HG03159 (cell line): ENCODE data around the gene GOLGA2.
"Not testable (repeated sequence)": the region's sequence is repeated elsewhere in the genome, so short reads cannot be mapped to it uniquely, and the experiment has no call there.

Experiments used
- ATAC-seq: cut with Tn5 transposase; IDR thresholded peaks from one replicate; pipeline ENCODE4 v1.9.1; 2021; ENCODE audit warnings: mild to moderate bottlenecking, moderate library complexity; ENCODE audit not compliant: unreplicated experiment

GOLGA2 gene

DNA sequence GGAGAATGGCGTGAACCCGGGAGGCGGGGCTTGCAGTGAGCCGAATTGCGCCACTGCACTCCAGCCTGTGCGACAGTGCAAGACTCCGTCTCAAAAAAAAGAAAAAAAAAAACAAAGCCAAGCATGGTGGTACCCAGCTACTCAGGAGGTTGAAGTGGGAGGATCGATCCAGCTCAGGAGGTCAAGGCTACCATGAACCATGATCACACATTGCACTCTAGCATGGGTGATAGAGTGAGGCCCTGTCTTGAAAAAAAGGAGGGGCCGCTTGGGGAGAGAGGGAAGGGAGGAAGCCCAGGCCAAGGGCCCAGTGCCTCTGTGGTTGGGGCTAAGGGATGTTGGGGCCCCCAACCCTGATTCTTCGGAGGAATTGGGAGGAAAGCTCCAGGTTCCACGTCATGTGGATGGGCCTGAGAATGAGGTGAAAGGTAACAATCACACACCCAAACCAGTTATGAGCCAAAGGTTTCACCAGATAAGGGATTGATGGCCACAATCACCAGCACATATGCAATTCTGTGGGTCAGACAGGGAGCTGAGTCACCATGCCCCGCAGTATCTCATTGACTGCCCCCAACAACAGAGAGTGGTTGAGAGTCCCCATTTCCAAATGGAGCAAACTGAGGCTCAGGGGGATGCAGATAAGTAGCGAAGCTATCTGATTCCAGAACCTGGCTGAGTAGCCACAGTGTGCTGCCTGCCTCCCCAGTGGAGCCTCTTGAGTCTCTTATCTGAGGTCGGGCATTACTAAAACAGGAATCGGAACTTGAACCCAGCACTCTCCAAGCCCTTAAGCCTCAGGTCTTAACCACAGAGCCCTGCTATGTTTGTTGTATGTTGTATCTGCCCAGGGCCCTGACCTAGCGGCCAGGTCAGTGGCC lies 20.8 kb upstream of the GOLGA2 start:
- ATAC-seq = no peak

DNA sequence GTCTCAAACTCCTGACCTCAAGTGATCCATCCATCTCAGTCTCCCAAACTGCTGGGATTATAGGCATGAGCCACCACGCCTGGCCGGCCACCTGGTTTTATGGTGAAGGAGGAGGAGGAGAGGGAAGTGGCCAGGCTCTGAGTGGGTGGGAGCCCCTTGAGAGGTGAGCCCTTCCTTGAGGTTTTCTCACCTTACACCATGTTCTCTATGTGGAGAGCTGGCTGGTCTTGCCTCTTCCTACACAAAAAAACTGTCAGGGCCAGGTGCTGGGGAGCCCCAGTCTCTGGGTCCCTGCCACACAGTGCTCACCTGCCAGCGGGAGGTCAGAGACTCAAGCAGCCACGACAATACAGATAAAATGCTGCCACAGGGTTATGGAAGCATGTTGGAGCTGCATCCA lies 18.3 kb upstream of the GOLGA2 start:
- no peak for ATAC-seq

DNA sequence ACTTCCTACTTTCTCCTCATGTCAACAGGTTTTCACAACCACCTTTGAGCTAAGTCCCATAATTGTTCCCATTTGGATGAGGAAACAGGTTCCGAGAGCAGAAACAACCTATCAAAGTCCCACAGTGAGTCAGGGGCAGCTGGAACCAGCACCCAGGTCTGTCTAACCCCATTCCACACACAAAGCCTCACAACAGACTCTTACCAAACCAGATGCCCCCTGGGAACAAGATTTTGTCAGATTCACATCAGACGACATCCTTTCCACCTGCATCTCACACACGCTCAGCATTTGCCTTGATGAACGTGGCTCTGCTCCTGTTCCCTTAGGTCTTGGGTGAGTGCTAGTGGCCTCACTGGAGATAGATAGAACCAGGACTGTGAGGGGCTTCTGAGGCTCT lies 17.3 kb upstream of the GOLGA2 start:
- no peak for ATAC-seq

DNA sequence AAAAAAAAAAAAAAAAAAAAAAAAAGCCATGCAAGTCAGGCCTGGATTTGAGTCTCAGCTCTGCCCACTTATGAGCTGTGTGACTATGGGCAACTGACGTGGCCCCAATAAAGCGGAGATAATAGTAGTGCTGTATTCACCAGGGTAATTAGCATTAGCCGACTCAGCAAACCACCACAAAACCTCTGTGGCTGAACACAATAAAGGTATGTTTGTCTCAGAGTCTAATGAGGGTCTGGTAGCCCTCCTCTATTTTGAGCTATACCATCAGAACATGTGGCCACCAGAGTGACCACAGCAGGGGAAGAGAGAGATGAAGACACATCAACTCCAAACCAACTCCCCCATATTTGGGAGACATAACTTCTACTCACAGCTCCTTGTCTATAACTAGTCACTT lies 16.2 kb upstream of the GOLGA2 start:
- ATAC-seq = no peak

DNA sequence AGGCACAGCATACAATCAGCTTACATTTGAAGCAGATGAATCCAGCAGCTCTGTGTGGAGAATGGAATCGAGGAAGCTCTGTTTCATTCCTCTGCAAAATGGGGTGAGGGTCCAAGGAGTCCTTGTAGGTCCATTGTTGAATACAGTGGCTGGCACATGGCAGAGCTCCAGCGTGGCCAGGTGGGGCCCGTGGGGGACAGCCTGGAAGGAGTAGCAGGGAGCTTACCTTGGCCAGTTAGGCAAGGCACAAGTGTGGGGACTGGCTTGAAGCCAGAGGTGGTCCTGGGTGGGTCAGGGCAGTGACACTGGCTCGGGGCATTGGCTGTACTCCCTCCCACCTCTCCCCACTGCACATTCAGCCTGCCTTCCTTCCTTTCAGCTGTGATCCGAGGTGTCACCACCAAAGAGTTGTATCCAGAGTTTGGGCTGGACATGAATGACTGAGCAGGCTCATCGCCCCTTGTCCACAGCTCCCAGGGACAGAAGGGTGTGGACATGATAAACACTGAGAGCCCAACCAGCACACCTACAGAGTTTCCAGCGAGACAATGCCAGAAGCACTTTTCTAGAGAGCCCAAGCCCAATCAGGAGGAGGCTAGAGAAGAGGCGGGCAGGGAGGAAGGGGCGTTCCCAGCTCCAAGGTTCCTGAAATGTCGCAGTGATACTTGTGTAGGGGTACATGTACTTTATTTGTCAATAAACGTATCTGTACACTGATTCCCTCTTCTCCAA lies 12.6 kb upstream of the GOLGA2 start:
- ATAC-seq = no peak

DNA sequence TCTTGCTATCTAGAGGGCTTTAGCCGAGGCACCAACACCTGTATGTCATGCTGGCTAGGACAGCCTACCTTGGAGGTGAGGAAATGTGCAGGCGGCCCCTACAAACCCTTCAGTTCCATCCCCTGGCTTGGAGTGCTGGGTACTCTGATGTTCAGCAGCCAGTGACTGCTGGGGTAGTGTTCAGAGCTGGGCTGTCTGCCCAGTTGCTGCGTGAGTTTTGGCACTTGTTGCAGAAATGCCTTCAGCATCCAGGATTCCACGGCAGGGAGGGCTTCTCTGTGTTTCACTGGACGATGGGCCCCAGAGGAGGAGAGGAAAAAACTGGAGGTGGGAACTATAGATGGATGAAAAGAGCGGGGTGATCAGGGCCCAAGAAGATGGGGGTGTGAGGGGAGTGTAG lies 10.6 kb upstream of the GOLGA2 start:
- ATAC-seq = no peak

DNA sequence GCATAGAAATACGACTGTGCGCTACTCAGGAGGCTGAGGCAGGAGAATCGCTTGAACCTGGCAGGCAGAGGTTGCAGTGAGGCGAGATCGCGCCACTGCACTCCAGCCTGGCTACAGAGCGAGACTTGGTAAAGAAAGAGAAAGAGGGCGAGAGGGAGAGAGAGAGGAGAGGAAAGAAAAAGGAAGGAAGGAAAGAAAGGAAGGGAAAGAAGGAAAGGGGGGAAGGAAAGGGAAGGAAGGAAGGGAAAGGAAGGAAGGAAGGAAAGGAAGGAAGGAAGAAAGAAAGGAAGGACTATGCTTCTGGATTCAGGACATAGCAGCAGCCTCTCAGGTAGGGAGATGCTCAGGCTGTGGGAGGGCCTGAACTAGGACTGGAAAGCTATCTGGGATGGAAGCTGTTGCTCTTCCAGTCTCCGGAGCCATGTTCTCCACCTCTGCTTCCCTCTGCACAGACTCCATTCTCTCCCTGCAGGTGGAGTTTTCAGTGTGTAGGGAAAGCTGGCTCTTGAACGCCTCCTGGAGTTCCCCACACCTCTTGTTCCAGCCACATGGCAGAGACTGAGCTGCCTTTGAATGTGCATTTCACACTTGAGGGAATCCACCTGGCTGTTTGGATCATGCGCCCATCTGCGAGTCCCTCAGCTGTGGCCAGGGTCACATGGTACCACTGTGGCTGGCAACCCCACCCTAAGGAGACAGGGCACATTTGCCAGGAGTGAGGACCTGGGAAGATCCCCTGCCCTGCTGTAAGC lies 9.4 kb upstream of the GOLGA2 start:
- ATAC-seq = no peak

DNA sequence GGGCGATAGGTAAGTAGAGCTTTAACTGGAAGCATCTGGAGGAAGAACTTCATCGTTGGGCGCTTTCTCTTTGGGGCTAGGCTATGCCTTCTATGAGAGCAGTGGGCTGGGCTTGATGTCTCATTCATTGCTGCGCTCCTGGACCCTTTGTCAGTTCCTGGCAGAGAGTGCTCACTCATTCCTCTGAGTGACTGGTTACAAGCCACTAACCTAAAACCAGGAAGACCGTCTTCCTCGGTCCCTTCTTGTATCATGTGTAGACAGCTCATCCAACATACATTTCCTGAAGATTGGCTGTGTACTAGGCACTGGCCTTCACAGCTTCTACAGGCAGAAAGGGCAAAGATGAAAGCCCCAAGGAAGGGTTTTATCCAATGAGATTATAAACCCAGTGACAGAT lies 6.7 kb upstream of the GOLGA2 start:
- no peak for ATAC-seq

DNA sequence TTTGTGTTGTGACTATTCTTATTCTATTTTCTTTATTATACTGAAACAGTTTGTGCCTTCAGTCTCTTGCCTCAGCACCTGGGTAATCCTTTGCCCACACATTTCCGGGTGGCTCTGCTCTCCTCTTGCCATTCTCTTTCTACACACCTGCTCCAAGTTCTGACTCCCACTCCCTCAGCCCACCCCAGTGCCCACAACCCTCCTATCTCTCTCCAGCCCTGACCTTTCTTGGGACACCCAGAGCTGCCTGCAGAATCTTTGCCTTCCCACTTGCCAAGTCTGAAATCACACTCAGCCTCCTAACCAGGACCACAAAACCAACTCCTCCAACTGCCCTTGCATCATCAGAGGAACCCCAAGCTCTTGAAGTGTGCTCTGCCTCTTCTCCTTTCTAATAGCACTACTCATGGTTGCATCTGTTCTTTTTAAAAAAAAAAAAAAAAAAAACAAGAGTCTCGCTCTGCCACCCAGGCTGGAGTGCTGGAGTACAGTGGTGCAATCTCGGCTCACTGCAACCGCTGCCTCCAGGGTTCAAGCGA lies 4.3 kb upstream of the GOLGA2 start:
- ATAC-seq = no peak

DNA sequence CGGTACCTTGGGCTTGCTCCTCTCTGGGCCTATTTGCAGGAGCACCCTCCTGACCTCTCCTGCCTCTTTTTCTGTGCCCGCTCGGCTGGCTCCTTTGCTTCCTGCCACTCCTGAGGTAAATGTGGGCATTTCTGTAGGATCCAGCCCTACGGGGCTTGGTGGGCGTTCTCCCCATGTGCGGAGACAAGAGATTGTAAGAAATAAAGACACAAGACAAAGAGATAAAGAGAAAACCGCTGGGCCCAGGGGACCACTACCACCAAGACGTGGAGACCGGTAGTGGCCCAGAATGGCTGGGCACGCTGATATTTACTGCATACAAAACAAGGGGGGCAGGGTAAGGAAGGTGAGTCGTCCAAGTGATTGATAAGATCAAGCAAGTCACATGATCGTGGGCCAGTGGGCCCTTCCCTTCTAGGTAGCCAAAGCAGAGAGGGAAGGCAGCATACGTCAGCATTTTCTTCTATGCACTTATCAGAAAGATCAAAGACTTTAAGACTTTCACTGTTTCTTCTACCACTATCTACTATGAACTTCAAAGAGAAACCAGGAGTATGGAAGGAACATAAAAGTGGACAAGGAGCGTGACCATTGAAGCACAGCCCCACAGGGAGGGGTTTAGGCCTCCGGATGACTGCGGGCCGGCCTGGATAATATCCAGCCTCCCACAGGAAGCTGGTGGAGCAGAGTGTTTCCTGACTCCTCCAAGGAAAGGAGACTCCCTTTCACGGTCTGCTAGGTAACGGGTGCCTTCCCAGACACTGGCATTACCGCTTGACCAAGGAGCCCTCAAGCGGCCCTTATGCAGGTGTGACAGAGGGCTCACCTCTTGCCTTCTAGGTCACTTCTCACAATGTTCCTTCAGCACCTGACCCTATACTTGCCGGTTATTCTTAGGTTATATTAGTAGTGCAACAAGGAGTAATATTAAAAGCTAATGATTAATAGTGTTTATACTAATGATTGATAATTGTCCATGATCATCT lies 3.6 kb upstream of the GOLGA2 start:
- ATAC-seq = not testable (repeated sequence)

DNA sequence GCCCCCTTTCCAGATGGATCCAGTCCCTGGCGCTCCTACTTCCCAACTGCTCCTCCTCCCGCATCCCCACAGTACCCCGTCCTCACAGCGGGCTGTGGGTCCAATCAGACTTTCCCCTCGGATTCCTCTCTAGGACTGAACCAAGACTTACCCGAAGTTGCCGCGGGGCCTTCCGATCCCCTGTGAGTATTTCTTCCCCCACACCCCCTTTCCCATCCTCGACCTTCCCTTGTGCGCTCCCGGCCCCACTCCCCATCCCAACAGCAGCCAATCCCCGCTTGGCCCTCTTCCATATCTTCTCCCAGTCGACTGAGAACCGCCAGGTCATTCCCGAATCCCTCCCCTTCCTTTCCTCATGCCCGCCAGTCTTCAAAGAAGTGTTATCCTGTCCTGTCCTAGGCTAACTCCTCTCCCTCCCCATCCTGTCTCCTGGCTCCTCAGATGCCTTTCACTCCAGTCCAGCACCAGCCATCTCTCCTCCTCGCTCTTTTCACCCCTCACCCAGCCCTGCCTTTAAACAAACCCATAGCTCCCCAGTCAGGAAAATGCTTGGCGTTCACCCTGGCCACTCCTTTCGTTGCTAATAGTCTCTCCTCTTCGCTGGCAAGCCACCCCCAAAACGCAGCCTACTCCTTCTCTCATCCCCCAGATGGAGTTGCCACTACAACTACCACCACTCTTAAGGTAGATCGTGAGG lies 915 bp upstream of the GOLGA2 start:
- no peak for ATAC-seq

DNA sequence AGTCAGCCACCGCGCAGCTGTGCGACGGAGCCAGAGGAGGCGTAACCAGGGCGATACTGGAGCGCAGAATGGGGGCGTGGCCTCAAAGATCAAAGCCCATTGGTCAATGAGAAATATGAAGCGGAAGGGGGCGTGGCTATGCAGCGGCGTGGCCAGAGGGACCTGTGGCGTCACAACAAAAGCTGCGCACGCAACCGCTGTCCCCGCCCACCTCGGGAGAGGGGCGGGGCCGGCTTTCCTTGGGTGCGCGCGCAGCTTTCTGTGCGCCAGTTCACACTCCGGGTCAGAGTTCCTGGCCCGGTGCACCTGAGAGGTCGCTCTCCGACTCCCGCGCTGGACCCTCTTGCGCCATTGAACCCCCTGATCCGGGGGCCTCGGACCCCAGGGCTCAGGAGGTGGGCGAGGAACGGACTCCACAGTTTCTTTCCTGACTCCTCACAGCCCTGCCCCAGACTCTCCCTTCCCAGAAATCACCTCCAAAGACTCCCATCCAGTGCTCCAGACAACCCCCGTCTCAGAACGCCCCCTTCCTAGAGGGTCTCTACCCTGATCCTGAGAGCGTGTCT lies 284 bp upstream of the GOLGA2 start, which contains the start of gene SWI5:
TSS of gene SWI5 (plus strand) at position 269 of the 566 bp plus-strand sequence.
- ATAC-seq = peak; percentile 93

DNA sequence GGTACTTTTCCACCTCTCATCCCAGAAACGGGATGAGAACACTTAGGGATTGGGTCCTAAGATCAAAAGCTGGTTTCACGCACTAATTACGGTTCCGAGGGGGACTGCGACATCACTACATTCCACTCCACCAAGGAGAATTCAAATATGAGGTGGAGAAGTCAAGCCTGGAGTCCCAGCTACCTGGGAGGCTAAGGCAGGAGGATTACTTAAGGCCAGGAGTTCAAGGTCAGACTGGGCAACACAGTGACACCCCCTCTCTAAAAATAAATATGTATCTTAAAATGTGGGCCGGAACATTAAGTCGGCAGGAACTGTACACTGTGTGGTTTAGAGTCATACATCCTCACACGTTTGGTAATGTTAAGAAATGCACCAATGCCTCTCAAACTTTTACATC lies 1.6 kb downstream of the GOLGA2 start:
- ATAC-seq = no peak

DNA sequence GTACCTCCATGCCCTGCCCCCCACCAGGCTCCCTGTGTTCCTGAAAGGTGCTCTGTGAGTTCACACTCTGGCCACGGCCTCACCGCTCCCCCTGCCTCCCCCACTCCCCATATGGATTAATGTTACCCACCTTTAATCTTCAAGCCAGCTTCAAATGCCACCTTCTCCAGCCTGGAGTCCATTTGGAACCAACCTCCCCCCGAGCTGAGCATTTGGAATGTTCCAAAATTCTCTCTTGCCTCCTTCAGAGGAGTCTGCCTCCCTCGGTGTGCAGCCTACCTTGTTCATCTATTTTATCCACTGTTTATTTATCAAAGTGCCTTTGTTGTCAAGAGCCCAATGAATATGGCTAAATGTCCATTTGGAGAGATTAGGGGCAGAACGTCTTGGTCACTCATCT lies 4.3 kb downstream of the GOLGA2 start:
- ATAC-seq = no peak

DNA sequence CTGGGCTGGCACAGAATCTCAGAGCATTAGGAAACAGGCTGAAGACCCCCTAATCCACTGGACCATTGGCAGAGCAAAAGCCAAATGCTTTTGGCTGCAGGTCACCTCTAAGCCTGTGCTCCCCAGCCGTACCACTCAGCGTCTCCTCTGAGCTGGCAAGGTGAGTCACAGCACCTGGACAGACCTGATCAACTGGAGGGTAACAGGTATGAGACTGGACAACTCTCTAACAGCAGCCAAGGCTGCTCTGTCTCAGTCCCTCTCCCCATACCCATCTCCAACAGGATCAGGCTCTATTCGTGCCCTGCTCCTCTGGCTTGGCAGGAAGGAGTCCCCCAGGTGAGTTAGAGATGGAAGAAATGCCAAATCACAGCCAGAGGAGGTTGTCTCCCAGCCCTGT lies 4.7 kb downstream of the GOLGA2 start:
- no peak for ATAC-seq

DNA sequence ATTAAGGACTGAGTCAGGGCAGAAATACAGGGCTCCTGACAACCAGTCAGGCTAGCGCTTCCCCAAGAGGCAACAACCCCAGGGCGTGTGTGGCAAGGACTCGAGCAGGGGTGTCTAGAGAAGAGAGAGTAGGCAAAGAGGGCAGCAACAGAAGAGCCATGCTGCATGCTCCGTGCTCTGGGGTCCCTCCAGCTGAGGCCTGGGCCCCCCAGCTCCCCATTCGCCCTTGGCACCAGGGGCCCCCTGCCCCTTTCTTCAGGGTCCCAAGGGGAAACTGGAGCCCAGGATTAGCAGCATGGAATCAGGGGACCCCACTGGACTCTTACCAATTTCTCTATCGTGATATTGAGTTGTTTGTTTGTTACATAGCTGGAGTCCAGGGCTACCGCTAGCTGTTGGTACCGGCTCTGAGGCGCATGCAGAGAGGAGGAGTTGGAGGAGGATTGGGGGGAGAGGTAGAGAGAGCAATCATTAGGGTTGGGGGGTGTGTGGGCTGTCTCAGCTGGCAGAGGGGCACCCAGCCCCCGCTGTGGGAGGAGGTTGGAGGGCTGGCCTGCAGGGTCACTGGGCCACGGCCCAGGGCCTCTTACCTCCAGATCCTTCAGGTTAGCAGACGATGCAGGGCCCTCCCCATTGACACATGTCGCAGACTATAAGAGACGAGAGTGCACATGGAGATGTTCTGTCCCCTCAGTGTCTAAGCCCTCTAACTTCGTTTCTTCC lies 8.8 kb downstream of the GOLGA2 start:
- no peak for ATAC-seq

DNA sequence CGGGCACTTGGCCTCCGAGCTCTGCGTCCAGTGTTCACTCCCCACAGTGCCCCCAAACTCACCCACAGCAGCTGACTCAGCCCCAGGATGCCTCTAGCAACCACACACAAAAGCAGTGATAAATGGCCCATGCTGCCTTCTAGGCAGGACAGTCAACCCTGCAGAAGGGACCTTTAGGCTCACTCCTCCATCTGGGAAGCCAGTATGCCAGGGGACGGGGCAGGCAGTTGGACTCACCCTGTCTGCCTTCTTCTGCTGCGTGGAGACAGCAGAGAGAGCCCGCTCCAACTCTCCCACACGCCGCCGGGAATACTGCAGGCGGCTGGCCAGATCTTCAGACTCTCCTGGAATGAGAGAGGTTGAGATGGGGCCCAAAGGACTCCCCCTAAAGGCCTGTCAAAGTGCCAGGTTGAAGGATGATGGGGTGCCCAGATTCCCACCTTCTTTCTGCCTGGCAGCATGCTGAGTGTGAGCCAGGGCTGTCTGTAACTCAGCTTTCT lies 10.4 kb downstream of the GOLGA2 start:
- no peak for ATAC-seq

DNA sequence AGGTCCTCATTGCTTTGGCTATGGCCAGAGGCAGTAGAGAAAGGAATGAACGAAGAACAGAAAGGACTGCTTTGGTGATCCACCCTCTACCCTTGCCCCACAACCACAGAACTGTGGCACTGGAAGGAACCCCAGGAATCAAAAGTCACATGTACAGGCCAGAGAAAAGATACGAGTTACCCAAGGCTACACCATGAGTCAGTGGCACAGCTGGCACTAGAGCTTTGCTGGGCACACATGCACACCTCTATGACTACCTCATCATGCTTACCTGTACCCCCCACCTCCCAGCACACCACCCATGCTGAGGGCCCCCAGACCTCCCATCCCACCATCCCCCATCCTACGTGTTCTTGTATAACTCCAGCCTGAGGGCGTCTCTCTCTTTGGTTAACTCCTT lies 13.1 kb downstream of the GOLGA2 start:
- no peak for ATAC-seq
